Epithelial cell of esophagus (primary cell): ENCODE results near the gene TTLL10.

ENCODE experiments used
- DNase-seq: peaks from one replicate; pipeline ENCODE4 v3.0.0; 2010; ENCODE audit warnings: low read depth
- H3K4me3 ChIP-seq: 2 replicates; pipeline ENCODE4 v1.5.1; 2011; ENCODE audit warnings: mild to moderate bottlenecking, low read length, control low read depth
- CTCF ChIP-seq: IDR thresholded peaks from 2 replicates; pipeline ENCODE4 v1.5.1; 2011; ENCODE audit warnings: low read depth, mild to moderate bottlenecking, low read length, control low read depth, inconsistent platforms; ENCODE audit not compliant: insufficient read depth; ENCODE audit errors: missing control alignments

Gene TTLL10

GRCh38 chr1:1142844-1143243 lies 30.8 kb upstream of the TTLL10 start:
- DNase-seq, result no peak
- no peak for TF ChIP-seq CTCF
- H3K4me3 ChIP-seq, result no peak overlapping the region

- TF ChIP-seq CTCF, result no peak
- no peak overlapping the region for H3K4me3 ChIP-seq
- DNase-seq, result no peak
These were observed 30.0 kb upstream of the TTLL10 start for GRCh38 chr1:1143636-1144035.

GRCh38 chr1:1144122-1144842 lies 29.4 kb upstream of the TTLL10 start:
- DNase-seq, result peak; percentile 51
- no peak overlapping the region for H3K4me3 ChIP-seq
- no peak for TF ChIP-seq CTCF

GRCh38 chr1:1144843-1145546 lies 28.7 kb upstream of the TTLL10 start:
- TF ChIP-seq CTCF, result no peak
- no peak for DNase-seq
- no peak overlapping the region for H3K4me3 ChIP-seq

- H3K4me3 ChIP-seq, result no peak overlapping the region
- DNase-seq, result no peak
- TF ChIP-seq CTCF, result no peak
These were observed 28.1 kb upstream of the TTLL10 start for GRCh38 chr1:1145547-1145914.

GRCh38 chr1:1146026-1146425 lies 27.7 kb upstream of the TTLL10 start:
- H3K4me3 ChIP-seq, result no peak overlapping the region
- no peak for TF ChIP-seq CTCF
- no peak for DNase-seq
